Measurements from ENCODE around the gene RNF14. TPM values are rescaled to one million over a fixed set of nuclear protein-coding genes. Genes with fewer than 3 reads are reported as not detected.
A peak's percentile ranks its signal among the peaks of the same experiment; 100 is the strongest.

Gene RNF14
- total and polyA plus RNA-seq, 2 of the 8 experiments (the other 6 are each of a cell fraction or from before 2014, with no cell fraction given) = 4.7 to 20.2 TPM

GRCh38 chr5:142009886-142010285 is 41.0 kb downstream of the RNF14 start:
- no peak overlapping the region for H2BK12ac ChIP-seq (ENCODE audit: low read depth, low read length)
- H3K27ac ChIP-seq (ENCODE audit: low read depth, low read length) = no peak overlapping the region
- H3K4me2 ChIP-seq (ENCODE audit: insufficient read depth in 1 of 2, low read depth in 2 of 2, low read length in 2 of 2) = no peak overlapping the region
- H3K79me2 ChIP-seq (ENCODE audit: control insufficient read depth in 1 of 2, insufficient read depth in 2 of 2, low read length in 2 of 2) = no peaks in the 10 kb centered on the region
- no peak overlapping the region for H3K18ac ChIP-seq (ENCODE audit: extremely low read depth, low read length)
- no peak overlapping the region for H3K14ac ChIP-seq (ENCODE audit: insufficient read length)
- peaks cover 4% of the 10 kb centered on the region; the same call in 1 of the 2 replicates for H3K23me2 ChIP-seq (ENCODE audit: low read depth, low read length)
- POLR2A ChIA-PET (ENCODE audit: partially characterized antibody) = interaction anchor here (1.0 to 1.8 kb wide), 4 partner anchors 9 to 157 kb away, joined by 3 to 8 read pairs (median 4); no protein-coding TSS in a partner anchor
- no peaks in the 10 kb centered on the region for H3K9me3 ChIP-seq (ENCODE audit: insufficient read depth in 2 of 2, low read depth in 1 of 2, low read length in 1 of 2)
- H2BK15ac ChIP-seq (ENCODE audit: low read length) = no peak overlapping the region
- no peaks in the 10 kb centered on the region for H3K79me1 ChIP-seq (ENCODE audit: low read depth, low read length)
- no peak overlapping the region for H4K91ac ChIP-seq (replicated peaks; ENCODE audit: insufficient read length, low read length)
- TF ChIP-seq ASH2L (IDR thresholded peaks at IDR 0.05; ENCODE audit: low read length) (no peak), TEAD4 (IDR thresholded peaks at IDR 0.05; ENCODE audit: low read depth, low read length) (no peak), TAF1 (IDR thresholded peaks at IDR 0.05; ENCODE audit: low read depth, low read length) (no peak)
- H2AK5ac ChIP-seq (ENCODE audit: low read depth, low read length) = no peak overlapping the region
- no peak overlapping the region for H4K5ac ChIP-seq (ENCODE audit: insufficient read length, low read depth, low read length)
- DNase-seq (ENCODE audit: low read depth in 1 of 2, low spot score in 2 of 2) (peak in 1 of 2 experiments; percentile 13), FAIRE-seq (no peak)
- H3K27me3 ChIP-seq (replicated peaks in 1 of 4; ENCODE audit: control insufficient read depth in 3 of 4, extremely low read depth in 1 of 4, insufficient read depth in 3 of 4, low read length in 3 of 4) = no peaks in the 10 kb centered on the region
- no peak overlapping the region for H3K4ac ChIP-seq (replicated peaks; ENCODE audit: insufficient read length, low read depth, low read length)
- no peak overlapping the region for H3K56ac ChIP-seq (replicated peaks; ENCODE audit: insufficient read length, low read depth, low read length)
- CTCF ChIA-PET (ENCODE audit: partially characterized antibody) = interaction anchor here (0.6 to 11.4 kb wide), 12 partner anchors 10 to 590 kb away, joined by 3 to 112 read pairs (median 5); partner anchors contain the start of gene RNF14
- H2BK20ac ChIP-seq (ENCODE audit: low read length) = no peak overlapping the region
- H4K8ac ChIP-seq (ENCODE audit: extremely low read depth, insufficient read depth, low read length) = no peak overlapping the region
- no peak overlapping the region for H2BK120ac ChIP-seq (replicated peaks; ENCODE audit: low read depth, low read length)
- no peak overlapping the region for H3K23ac ChIP-seq (ENCODE audit: insufficient read length)
- no peaks in the 10 kb centered on the region for H4K20me1 ChIP-seq (replicated peaks in 1 of 2; ENCODE audit: control insufficient read depth in 1 of 2, insufficient read depth in 2 of 2, low read length in 2 of 2)
- no peak overlapping the region for H2BK5ac ChIP-seq (ENCODE audit: low read depth, low read length)
- H3K9ac ChIP-seq (replicated peaks in 1 of 4; ENCODE audit: extremely low read depth in 1 of 4, low read depth in 3 of 4, low read length in 3 of 4) = no peak overlapping the region
- WGBS, 2 experiments (ENCODE audit: extremely low coverage in 1 of 2, insufficient coverage in 1 of 2, insufficient read length in 1 of 2, insufficient replicate concordance in 2 of 2, low coverage in 1 of 2, low lambda C conversion rate in 2 of 2, missing lambda C conversion rate in 1 of 2) = 95% methylated on average over 4 of the region's 4 CpGs; no CpG with 5 or more reads in 1 of the 2 experiments
- peaks cover 10 to 31% (median 12%) of the 10 kb centered on the region in 4 experiments; a peak in 7 of 8 replicates for H3K36me3 ChIP-seq (ENCODE audit: control insufficient read depth in 2 of 4, insufficient read depth in 4 of 4, low read length in 3 of 4)
- H3K4me1 ChIP-seq (replicated peaks in 1 of 4; ENCODE audit: control insufficient read depth in 3 of 4, insufficient read depth in 4 of 4, low read length in 3 of 4) = peaks cover 0 to 2% (median 2%) of the 10 kb centered on the region in 4 experiments; a peak in 4 of 7 replicates
- H2AFZ ChIP-seq (ENCODE audit: low read length) = no peak overlapping the region
- no peak overlapping the region for H3K4me3 ChIP-seq (ENCODE audit: extremely low read depth in 1 of 4, insufficient read depth in 2 of 4, low read depth in 3 of 4, low read length in 4 of 4)

Measured in H1 (cell line).